Sciatic nerve (tissue), 2 donors: Measurements from ENCODE around the gene EPS8L2. TPM values are rescaled to one million over a fixed set of nuclear protein-coding genes. Genes with fewer than 3 reads are reported as not detected.
"Not testable (repeated sequence)": the region's sequence is repeated elsewhere in the genome, so short reads cannot be mapped to it uniquely, and the experiment has no call there.

Source experiments
- ATAC-seq: fragments of 200-7000 bp; cut with Tn5 transposase; one replicate; pipeline ENCODE4 v1.9.1; 2020; ENCODE audit warnings: mild to moderate bottlenecking, moderate library complexity
- DNase-seq: peaks from one replicate; pipeline ENCODE4 v3.0.0-alpha.2; 2020; ENCODE audit warnings: low spot score
- intact Hi-C: fragments of 100-400 bp; cut with DNase I; formaldehyde crosslinking; loops from one replicate; pipeline ENCODE4 v1.14.2; 2022
- total RNA-seq: library from RNA; stranded (reverse); fragmentation: NEBNext Ultra II Directional; extraction: Animal tissue kit (Norgen Biotek cat#: 25700); gene quantifications from one replicate; pipeline ENCODE4 v1.2.1, GENCODE V29; 2021
- donor health status: DM: no; HTN: no; CAD: no.
- donor health status: DM: no; HTN: no; CAD: no.

The EPS8L2 gene
- total RNA-seq, 1 donor from 2014 or later, result 24.9 TPM

- DNase-seq, intact Hi-C loops: not testable (repeated sequence)
- ATAC-seq, result peak; percentile 24
These were observed 31.9 kb downstream of the EPS8L2 start for GRCh38 chr11:737899-738298.

DNA sequence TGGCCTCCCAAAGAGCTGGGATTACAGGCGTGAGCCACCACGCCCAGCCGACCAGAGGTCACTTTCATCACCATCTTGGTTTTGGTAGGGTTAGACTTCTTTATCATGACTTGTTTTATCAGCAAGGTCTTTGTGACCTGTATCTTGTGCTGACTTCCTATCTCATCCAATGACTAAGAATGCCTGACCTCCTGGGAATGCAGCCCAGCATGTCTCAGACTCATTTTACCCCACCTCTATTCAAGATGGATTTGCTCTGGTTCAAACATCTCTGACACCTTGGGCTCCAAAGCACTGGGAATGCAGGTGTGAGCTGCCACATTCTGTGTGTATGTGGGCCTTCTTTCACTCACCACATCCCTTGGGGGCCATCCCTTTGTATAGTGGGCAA is 36.1 kb downstream of the EPS8L2 start:
- intact Hi-C loops, result loop anchor here (10.0 kb wide), 1 partner anchor 1643 kb away; no protein-coding TSS in a partner anchor
- ATAC-seq, result no peak

DNA sequence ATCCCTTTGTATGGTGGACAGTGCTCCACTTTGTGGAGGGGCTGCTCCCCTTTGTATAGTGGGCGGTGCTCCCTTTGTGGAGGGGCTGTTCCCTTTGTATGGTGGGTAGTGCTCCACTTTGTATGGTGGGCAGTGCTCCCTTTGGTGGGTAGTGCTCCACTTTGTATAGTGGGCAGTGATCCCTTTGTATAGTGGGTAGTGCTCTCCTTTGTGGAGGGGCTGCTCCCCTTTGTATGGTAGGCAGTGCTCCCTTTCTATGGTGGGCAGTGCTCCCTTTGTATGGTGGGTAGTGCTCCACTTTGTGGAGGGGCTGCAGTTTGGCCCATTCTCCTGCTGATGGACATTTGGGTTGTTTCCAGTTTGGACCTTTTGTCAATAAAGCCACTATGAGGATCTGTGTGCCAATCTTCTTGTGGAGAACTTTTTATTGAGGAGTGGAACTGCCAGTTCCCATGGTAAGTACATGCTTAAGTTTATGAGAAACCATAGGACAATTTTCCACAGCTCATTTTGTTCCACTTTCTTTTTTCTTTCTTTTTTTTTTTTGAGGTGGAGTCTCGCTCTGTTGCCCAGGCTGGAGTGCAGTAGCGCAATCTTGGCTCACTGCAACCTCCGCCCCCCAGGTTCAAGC is 36.7 kb downstream of the EPS8L2 start:
- ATAC-seq (no peak), DNase-seq (no peak)
- intact Hi-C loops, result loop anchor here (10.0 kb wide), 1 partner anchor 1642 kb away; no protein-coding TSS in a partner anchor

More for the DNA sequence above, 36.1 kb downstream of the EPS8L2 start:
- no peak for DNase-seq

DNA sequence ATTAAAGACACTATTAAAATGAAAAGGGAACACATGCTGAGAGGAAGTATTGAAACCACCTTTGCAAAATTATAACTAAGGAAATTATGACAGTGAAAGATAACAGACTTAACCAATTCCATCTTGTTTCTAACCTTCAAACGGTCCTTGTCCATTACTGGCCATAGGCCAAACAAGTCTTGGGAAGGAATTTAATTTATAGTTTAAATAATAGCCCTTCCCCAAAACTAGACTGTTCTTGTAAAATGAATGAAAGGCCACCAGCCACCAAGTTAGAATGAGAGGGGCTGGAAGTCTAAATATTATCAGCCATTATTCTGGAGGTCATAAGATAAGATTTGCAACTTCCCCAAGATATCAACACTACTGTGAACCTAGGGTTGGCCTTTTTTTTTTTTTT is 39.4 kb downstream of the EPS8L2 start:
- DNase-seq, result no peak
- no peak for ATAC-seq
- intact Hi-C loops, result loop anchor here (10.0 kb wide), 1 partner anchor 1639 kb away; no protein-coding TSS in a partner anchor

DNA sequence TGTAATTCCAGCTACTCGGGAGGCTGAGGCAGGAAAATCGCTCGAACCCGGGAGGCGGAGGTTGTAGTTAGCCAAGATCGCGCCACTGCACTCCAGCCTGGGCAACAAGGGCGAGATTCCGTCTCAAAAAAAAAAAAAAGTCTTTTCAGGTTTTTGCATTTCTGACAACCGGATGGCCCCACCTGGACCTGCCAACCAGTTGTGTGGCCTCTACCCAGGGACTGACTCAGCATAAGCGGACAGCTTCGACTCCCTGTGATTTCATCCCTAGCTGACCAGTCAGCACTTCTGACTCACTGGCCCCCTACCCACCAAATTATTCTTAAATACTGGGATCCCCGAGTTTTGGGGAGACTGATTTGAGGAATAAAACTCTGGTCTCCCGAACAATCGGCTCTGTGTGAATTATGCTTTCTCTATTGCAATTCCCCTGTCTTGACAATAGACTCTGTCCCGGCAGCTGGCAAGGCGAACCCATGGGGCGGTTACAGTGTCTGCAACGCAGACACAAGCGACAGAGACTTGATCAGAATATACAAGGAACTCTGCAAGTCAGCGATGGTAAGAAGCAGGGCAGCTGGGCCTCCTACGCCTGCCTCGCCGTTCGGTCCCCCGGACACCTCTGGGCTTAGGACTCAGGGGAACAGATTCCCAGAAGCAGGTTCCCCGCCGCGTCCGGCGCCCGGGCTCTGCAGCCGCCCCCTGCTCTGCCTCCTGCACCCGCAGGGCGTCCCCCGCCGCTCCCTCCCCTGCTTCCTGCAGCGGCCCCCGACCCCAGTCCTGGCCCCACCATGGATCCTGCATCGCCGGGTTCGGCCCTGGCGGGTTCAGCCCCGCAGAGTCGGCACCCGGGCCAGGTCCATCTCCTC is 40.5 kb downstream of the EPS8L2 start:
- peak; percentile 44 for ATAC-seq
- intact Hi-C loops, result loop anchor here (10.0 kb wide), 1 partner anchor 1638 kb away; no protein-coding TSS in a partner anchor
- no peak for DNase-seq

DNA sequence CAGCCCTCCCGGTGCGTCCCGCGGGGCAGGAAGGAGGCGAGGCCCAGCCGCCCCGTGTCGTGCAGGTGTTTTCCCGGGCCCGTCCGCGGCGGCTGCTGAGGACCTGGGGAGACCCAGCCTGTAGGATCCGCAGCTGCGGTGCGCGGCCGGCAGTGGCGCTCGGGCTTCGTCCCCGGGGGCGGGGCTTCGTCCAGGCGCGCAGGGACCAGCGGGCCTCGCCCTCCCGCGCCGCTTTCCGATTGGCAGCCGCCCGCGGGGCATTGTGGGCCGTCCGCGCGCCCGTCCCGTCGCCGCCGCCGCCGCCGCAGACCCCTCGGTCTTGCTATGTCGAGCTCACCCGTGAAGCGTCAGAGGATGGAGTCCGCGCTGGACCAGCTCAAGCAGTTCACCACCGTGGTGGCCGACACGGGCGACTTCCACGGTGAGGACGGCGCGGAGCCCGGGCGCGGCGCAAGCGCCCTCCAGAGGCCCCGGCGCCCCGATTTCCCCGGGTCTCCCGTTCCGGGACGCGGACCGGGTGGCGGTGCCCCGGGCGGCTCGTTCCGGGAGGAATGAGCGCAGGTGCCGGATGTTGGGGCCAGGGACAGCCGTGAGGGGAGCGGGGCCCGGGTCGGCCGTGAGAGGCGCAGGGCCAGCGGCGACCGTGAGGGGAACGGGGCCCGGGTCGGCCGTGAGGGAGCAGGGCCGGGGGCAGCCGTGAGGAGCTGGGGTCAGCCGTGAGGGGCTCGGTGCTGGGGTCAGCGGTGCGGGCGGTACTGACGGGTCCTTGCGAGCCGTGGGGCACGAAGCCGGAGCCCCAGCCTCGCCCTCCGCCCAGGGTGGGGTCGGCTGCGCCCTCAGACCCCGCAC is 41.4 kb downstream of the EPS8L2 start, which contains the start of gene TALDO1:
Gene TALDO1 (plus strand): TSS at position 307 of the 849 bp plus-strand sequence. CDS start 18 bp downstream, at position 325.
- intact Hi-C loops, result loop anchor here (10.0 kb wide), 1 partner anchor 1637 kb away; no protein-coding TSS in a partner anchor

DNA sequence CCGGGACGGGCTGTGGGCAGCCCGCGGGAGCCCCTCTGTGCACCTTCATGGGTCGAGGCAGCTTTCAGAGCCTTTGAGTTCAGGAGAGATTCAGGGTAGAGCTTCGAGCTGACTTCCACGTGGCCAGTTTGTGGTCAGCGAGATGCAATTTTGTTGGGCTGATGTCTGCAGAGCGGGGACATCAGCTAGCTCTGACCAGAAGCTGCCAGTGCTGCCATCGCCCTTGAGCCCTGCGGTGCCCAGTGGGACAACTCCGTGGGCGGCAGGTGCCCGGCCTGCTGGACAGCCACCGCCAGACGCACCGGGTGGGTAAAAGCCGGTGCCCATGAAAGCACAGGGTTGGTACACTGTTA is 42.0 kb downstream of the EPS8L2 start:
- intact Hi-C loops, result loop anchor here (10.0 kb wide), 1 partner anchor 1637 kb away; no protein-coding TSS in a partner anchor
- peak; percentile 22 for ATAC-seq

More for the DNA sequence above, 41.4 kb downstream of the EPS8L2 start, which contains the start of gene TALDO1:
- DNase-seq (peak; percentile 95), ATAC-seq (peak; percentile 96)

GRCh38 chr11:749731-750130 is 43.7 kb downstream of the EPS8L2 start:
- no peak for ATAC-seq
- no peak for DNase-seq
- intact Hi-C loops, result loop anchor here (10.0 kb wide), 1 partner anchor 1635 kb away; no protein-coding TSS in a partner anchor

More for the DNA sequence above, 42.0 kb downstream of the EPS8L2 start:
- DNase-seq, result no peak

DNA sequence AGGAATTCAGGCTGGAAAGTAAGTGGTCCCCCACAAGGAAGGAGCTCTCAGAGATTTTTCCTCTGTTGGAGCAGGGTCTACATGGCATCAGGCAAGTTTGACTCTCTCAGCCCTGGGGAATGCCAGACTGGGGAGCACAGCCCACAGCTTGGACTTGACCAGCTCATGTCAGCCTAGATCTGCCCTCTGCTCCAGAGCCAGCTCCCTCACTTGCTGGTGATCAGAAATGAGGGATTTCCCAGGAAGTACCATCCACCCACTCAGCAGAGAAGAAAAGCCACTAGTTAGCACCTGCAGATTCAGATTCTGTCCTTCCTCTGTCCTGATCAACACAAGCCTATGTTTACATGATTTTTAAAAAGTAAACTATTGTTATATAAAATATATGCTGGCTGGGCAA is 54.2 kb downstream of the EPS8L2 start:
- intact Hi-C loops, result no loop called here
- ATAC-seq, result no peak

DNA sequence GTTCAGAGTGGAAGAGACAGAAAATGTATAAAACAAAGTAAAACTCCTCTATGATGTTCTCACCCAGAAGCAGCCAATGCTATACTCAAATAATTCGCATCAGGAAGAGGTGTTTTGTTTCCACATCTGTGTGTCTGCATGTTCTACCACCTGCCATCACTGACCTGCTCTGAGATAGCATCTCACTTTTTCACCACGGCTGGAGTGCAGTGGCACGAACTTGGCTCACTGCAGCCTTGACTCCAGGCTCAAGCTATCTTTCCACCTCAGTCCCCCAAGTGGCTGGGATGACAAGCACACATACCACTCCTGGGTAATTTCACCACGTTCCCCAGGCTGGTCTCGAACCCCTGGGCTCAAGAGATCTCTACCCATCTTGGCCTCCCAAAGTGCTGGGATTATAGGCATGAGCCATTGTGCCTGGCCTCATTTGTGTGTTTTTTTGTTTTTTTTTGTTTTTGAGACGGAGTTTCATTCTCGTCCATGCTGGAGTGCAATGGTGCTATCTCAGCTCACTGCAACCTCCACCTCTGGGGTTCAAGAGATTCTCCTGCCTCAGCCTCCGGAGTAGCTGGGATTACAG is 55.6 kb downstream of the EPS8L2 start:
- ATAC-seq (no peak), DNase-seq (no peak)
- intact Hi-C loops, result no loop called here

More for the DNA sequence above, 54.2 kb downstream of the EPS8L2 start:
- DNase-seq, result no peak

GRCh38 chr11:762421-763072 is 56.5 kb downstream of the EPS8L2 start:
- peak; percentile 25 for ATAC-seq
- peak; percentile 64 for DNase-seq
- intact Hi-C loops, result no loop called here

DNA sequence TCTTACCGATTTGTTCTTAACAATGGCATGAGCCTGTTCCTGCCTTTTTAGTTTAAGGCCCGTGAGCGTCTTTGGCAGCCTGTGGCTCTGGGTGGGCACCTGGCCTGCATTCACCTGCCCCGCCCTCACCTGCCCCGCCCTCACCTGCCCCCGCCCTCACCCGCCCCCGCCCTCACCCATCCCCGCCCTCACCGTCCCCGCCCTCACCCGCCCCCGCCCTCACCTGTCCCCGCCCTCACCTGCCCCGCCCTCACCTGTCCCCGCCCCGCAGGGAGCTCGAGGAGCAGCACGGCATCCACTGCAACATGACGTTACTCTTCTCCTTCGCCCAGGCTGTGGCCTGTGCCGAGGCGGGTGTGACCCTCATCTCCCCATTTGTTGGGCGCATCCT is 57.0 kb downstream of the EPS8L2 start:
- DNase-seq, result no peak
- no peak for ATAC-seq
- intact Hi-C loops, result no loop called here

- intact Hi-C loops, result no loop called here
- ATAC-seq (no peak), DNase-seq (no peak)
These were observed 57.7 kb downstream of the EPS8L2 start for GRCh38 chr11:763549-764321.

GRCh38 chr11:764322-765024 is 58.4 kb downstream of the EPS8L2 start:
- intact Hi-C loops, result no loop called here
- ATAC-seq (peak; percentile 9), DNase-seq (no peak)

- DNase-seq (peak; percentile 73), ATAC-seq (peak; percentile 35)
- intact Hi-C loops, result no loop called here
These were observed 59.2 kb downstream of the EPS8L2 start for GRCh38 chr11:765025-765801.

- ATAC-seq (no peak), DNase-seq (no peak)
- intact Hi-C loops, result no loop called here
These were observed 59.7 kb downstream of the EPS8L2 start for GRCh38 chr11:765802-766091.
